ENCODE results near the gene TAGLN. TPM values are rescaled to one million over a fixed set of nuclear protein-coding genes. Genes with fewer than 3 reads are reported as not detected.

Gene TAGLN
- total RNA-seq, 4 donors from 2014 or later, result 899 to 4,235 (median 1,393) TPM

- Histone ChIP-seq H3K27me3 (no peaks in the 10 kb centered on the region), H3K4me3 (no peak overlapping the region), H3K27ac (peak overlapping the region; percentile 83 to 91 (median 86)), H3K4me1 (peaks cover 27 to 71% (median 58%) of the 10 kb centered on the region in 4 donors), H3K36me3 (peaks cover 0 to 30% (median 10%) of the 10 kb centered on the region in 4 donors), H3K9me3 (no peaks in the 10 kb centered on the region)
- TF ChIP-seq EP300 (IDR thresholded peaks at IDR 0.05; ENCODE audit: low read depth), result no peak
- TF ChIP-seq POLR2A (IDR thresholded peaks at IDR 0.05), result no peak
- peak; percentile 76 to 91 (median 81) for TF ChIP-seq CTCF (IDR thresholded peaks at IDR 0.05)
- peak in 2 of 3 donors; percentile 33 to 35 for TF ChIP-seq POLR2AphosphoS5 (IDR thresholded peaks at IDR 0.05)
- DNase-seq, result peak; percentile 54
- 57 to 70% methylated on average over 5 to 19 of the region's 19 CpGs for WGBS, 2 donors (ENCODE audit: low coverage in 1 of 2)
- intact Hi-C loops (cut with DNase I; ENCODE audit: low total_unique reads), result loop anchor here (5.0 to 10.0 kb wide), 2 partner anchors 44 to 342 kb away; no protein-coding TSS in a partner anchor
- in situ Hi-C loops (cut with MboI; ENCODE audit: low pct_ligation_motif_present in 1 of 4, low pct_unique_long_range_greater_than_20kb in 1 of 4, low sequenced_read_pairs in 3 of 4), result loop anchor here in 1 of 4 donors (5.0 kb wide), 1 partner anchor 44 kb away; no protein-coding TSS in a partner anchor
Measured at GRCh38 chr11:117226388-117227385, 27.5 kb downstream of the TAGLN start.

- TF ChIP-seq POLR2AphosphoS5 (IDR thresholded peaks at IDR 0.05), result no peak
- TF ChIP-seq EP300 (IDR thresholded peaks at IDR 0.05; ENCODE audit: low read depth), result no peak
- TF ChIP-seq CTCF (IDR thresholded peaks at IDR 0.05), result no peak
- TF ChIP-seq POLR2A (IDR thresholded peaks at IDR 0.05), result no peak
- 93 to 98% methylated on average over 7 to 11 of the region's 11 CpGs for WGBS, 2 donors (ENCODE audit: low coverage in 1 of 2)
- peaks cover 0 to 30% (median 10%) of the 10 kb centered on the region in 4 donors for H3K36me3 ChIP-seq
Measured at GRCh38 chr11:117228091-117228490, 28.9 kb downstream of the TAGLN start.

GRCh38 chr11:117229411-117229810 is 30.2 kb downstream of the TAGLN start:
- H3K27ac ChIP-seq, result peak overlapping the region in 1 of 4 donors; percentile 99
- no peak for TF ChIP-seq POLR2A (IDR thresholded peaks at IDR 0.05)
- no peak for TF ChIP-seq POLR2AphosphoS5 (IDR thresholded peaks at IDR 0.05)
- TF ChIP-seq CTCF (IDR thresholded peaks at IDR 0.05), result no peak
- TF ChIP-seq EP300 (IDR thresholded peaks at IDR 0.05; ENCODE audit: low read depth), result no peak
- no peaks in the 10 kb centered on the region for H3K27me3 ChIP-seq
- H3K4me3 ChIP-seq, result no peak overlapping the region
- DNase-seq, result no peak
- peaks cover 0 to 30% (median 10%) of the 10 kb centered on the region in 4 donors for H3K36me3 ChIP-seq
- 96% methylated on average over 12 of the region's 12 CpGs; no CpG with 5 or more reads in 1 of the 2 donors for WGBS, 2 donors (ENCODE audit: low coverage in 1 of 2)
- in situ Hi-C loops (cut with MboI; ENCODE audit: low pct_ligation_motif_present in 1 of 4, low pct_unique_long_range_greater_than_20kb in 1 of 4, low sequenced_read_pairs in 3 of 4), result loop anchor here in 1 of 4 donors (5.0 kb wide), 1 partner anchor 47 kb away; no protein-coding TSS in a partner anchor
- H3K4me1 ChIP-seq, result peaks cover 18 to 58% (median 44%) of the 10 kb centered on the region in 4 donors
- intact Hi-C loops (cut with DNase I; ENCODE audit: low total_unique reads), result loop anchor here (5.0 to 10.0 kb wide), 2 partner anchors 47 to 345 kb away; no protein-coding TSS in a partner anchor
- H3K9me3 ChIP-seq, result no peaks in the 10 kb centered on the region

More at GRCh38 chr11:117228091-117228490, 28.9 kb downstream of the TAGLN start:
- in situ Hi-C loops (cut with MboI; ENCODE audit: low pct_ligation_motif_present in 1 of 4, low pct_unique_long_range_greater_than_20kb in 1 of 4, low sequenced_read_pairs in 3 of 4) (loop anchor here in 1 of 4 donors (5.0 kb wide), 1 partner anchor 46 kb away; no protein-coding TSS in a partner anchor), intact Hi-C loops (cut with DNase I; ENCODE audit: low total_unique reads) (loop anchor here (5.0 to 10.0 kb wide), 2 partner anchors 46 to 343 kb away; no protein-coding TSS in a partner anchor)
- H3K9me3 ChIP-seq, result no peaks in the 10 kb centered on the region
- no peaks in the 10 kb centered on the region for H3K27me3 ChIP-seq
- no peak overlapping the region for H3K4me3 ChIP-seq
- DNase-seq, result no peak
- peaks cover 21 to 58% (median 46%) of the 10 kb centered on the region in 4 donors for H3K4me1 ChIP-seq
- H3K27ac ChIP-seq, result no peak overlapping the region

GRCh38 chr11:117229931-117230285 is 30.7 kb downstream of the TAGLN start:
- intact Hi-C loops (cut with DNase I; ENCODE audit: low total_unique reads) (loop anchor here (5.0 to 10.0 kb wide), 2 partner anchors 48 to 345 kb away; no protein-coding TSS in a partner anchor), in situ Hi-C loops (cut with MboI; ENCODE audit: low pct_ligation_motif_present in 1 of 4, low pct_unique_long_range_greater_than_20kb in 1 of 4, low sequenced_read_pairs in 3 of 4) (loop anchor here in 1 of 4 donors (5.0 kb wide), 1 partner anchor 48 kb away; no protein-coding TSS in a partner anchor)
- TF ChIP-seq CTCF (IDR thresholded peaks at IDR 0.05), result no peak
- TF ChIP-seq POLR2AphosphoS5 (IDR thresholded peaks at IDR 0.05), result no peak
- TF ChIP-seq EP300 (IDR thresholded peaks at IDR 0.05; ENCODE audit: low read depth), result no peak
- TF ChIP-seq POLR2A (IDR thresholded peaks at IDR 0.05), result no peak
- no peaks in the 10 kb centered on the region for H3K27me3 ChIP-seq
- no peak for DNase-seq
- peaks cover 18 to 54% (median 39%) of the 10 kb centered on the region in 4 donors for H3K4me1 ChIP-seq
- peak overlapping the region in 3 of 4 donors; percentile 96 to 99 (median 98) for H3K27ac ChIP-seq
- peaks cover 0 to 30% (median 10%) of the 10 kb centered on the region in 4 donors for H3K36me3 ChIP-seq
- no peaks in the 10 kb centered on the region for H3K9me3 ChIP-seq
- no peak overlapping the region for H3K4me3 ChIP-seq
- whole genome bisulfite sequencing, 2 donors (ENCODE audit: low coverage in 1 of 2), result 83 to 88% methylated on average over 2 to 5 of the region's 5 CpGs
